ENCODE measurements around the gene JPH2.

DNA sequence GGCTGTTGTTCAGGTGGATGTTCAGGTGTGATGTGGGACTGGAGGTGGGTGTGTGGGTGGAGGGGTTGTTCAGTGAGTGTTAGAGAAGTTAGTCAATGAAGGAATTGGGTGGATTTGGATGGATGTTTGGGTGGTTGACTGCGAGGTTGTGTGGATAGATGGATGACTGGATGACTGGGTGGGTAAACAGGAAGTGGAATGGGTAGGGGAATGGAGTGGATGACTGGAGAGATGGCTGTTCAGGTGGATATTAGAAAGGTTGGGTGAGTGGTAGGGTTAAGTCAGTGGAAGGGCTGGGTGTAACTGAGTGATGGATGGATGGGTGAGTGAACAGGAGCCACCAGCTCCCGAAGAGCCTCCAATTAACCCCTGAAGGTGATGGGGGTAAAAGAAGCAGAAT is 27.9 kb downstream of the JPH2 start:
- TF ChIP-seq, protein P1, sequence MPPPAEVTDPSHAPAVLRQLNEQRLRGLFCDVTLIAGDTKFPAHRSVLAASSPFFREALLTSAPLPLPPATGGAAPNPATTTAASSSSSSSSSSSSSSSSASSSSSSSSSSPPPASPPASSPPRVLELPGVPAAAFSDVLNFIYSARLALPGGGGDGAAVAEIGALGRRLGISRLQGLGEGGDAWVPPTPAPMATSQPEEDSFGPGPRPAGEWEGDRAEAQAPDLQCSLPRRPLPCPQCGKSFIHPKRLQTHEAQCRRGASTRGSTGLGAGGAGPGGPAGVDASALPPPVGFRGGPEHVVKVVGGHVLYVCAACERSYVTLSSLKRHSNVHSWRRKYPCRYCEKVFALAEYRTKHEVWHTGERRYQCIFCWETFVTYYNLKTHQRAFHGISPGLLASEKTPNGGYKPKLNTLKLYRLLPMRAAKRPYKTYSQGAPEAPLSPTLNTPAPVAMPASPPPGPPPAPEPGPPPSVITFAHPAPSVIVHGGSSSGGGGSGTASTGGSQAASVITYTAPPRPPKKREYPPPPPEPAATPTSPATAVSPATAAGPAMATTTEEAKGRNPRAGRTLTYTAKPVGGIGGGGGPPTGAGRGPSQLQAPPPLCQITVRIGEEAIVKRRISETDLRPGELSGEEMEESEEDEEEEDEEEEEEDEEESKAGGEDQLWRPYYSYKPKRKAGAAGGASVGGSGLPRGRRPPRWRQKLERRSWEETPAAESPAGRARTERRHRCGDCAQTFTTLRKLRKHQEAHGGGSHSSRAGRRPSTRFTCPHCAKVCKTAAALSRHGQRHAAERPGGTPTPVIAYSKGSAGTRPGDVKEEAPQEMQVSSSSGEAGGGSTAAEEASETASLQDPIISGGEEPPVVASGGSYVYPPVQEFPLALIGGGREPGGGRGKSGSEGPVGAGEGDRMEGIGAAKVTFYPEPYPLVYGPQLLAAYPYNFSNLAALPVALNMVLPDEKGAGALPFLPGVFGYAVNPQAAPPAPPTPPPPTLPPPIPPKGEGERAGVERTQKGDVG (CRISPR knock-in tag; IDR thresholded peaks at IDR 0.05), result no peak
- TF ChIP-seq POLR2A (IDR thresholded peaks at IDR 0.05; ENCODE audit: low read depth, low read length) (no peak), SMC3 (IDR thresholded peaks at IDR 0.05; ENCODE audit: borderline replicate concordance, low read length) (no peak), SIN3A (IDR thresholded peaks at IDR 0.05; ENCODE audit: low read depth, low read length) (no peak), MXI1 (IDR thresholded peaks at IDR 0.05; ENCODE audit: low read depth, low read length) (no peak), RAD21 (IDR thresholded peaks at IDR 0.05; ENCODE audit: insufficient read depth, low read depth, low read length) (no peak), HCFC1 (IDR thresholded peaks at IDR 0.05; ENCODE audit: low read length) (no peak), EZH2 (IDR thresholded peaks at IDR 0.05; ENCODE audit: borderline replicate concordance, control insufficient read depth, low read depth, low read length) (no peak), TCF7 (IDR thresholded peaks at IDR 0.05; ENCODE audit: borderline replicate concordance) (no peak)
- TF ChIP-seq, protein P2, sequence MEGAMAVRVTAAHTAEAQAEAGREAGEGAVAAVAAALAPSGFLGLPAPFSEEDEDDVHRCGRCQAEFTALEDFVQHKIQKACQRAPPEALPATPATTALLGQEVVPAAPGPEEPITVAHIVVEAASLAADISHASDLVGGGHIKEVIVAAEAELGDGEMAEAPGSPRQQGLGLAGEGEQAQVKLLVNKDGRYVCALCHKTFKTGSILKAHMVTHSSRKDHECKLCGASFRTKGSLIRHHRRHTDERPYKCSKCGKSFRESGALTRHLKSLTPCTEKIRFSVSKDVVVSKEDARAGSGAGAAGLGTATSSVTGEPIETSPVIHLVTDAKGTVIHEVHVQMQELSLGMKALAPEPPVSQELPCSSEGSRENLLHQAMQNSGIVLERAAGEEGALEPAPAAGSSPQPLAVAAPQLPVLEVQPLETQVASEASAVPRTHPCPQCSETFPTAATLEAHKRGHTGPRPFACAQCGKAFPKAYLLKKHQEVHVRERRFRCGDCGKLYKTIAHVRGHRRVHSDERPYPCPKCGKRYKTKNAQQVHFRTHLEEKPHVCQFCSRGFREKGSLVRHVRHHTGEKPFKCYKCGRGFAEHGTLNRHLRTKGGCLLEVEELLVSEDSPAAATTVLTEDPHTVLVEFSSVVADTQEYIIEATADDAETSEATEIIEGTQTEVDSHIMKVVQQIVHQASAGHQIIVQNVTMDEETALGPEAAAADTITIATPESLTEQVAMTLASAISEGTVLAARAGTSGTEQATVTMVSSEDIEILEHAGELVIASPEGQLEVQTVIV (IDR thresholded peaks at IDR 0.05; ENCODE audit: borderline replicate concordance, partially characterized antibody), result no peak
- TF ChIP-seq, protein P3, sequence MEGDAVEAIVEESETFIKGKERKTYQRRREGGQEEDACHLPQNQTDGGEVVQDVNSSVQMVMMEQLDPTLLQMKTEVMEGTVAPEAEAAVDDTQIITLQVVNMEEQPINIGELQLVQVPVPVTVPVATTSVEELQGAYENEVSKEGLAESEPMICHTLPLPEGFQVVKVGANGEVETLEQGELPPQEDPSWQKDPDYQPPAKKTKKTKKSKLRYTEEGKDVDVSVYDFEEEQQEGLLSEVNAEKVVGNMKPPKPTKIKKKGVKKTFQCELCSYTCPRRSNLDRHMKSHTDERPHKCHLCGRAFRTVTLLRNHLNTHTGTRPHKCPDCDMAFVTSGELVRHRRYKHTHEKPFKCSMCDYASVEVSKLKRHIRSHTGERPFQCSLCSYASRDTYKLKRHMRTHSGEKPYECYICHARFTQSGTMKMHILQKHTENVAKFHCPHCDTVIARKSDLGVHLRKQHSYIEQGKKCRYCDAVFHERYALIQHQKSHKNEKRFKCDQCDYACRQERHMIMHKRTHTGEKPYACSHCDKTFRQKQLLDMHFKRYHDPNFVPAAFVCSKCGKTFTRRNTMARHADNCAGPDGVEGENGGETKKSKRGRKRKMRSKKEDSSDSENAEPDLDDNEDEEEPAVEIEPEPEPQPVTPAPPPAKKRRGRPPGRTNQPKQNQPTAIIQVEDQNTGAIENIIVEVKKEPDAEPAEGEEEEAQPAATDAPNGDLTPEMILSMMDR (IDR thresholded peaks at IDR 0.05 in 2 of 3, conservative IDR thresholded peaks at IDR 0.05 in 1 of 3; ENCODE audit: control insufficient read depth in 2 of 3, extremely low read depth in 1 of 3, insufficient read depth in 1 of 3, low read depth in 3 of 3, low read length in 3 of 3), result no peak
- TF ChIP-seq, protein P4, sequence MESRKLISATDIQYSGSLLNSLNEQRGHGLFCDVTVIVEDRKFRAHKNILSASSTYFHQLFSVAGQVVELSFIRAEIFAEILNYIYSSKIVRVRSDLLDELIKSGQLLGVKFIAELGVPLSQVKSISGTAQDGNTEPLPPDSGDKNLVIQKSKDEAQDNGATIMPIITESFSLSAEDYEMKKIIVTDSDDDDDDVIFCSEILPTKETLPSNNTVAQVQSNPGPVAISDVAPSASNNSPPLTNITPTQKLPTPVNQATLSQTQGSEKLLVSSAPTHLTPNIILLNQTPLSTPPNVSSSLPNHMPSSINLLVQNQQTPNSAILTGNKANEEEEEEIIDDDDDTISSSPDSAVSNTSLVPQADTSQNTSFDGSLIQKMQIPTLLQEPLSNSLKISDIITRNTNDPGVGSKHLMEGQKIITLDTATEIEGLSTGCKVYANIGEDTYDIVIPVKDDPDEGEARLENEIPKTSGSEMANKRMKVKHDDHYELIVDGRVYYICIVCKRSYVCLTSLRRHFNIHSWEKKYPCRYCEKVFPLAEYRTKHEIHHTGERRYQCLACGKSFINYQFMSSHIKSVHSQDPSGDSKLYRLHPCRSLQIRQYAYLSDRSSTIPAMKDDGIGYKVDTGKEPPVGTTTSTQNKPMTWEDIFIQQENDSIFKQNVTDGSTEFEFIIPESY (IDR thresholded peaks at IDR 0.05), result no peak

Data from GM12878 (cell line).